Thoracic aorta (tissue), 2 donors: ENCODE data around the gene ATL2. TPM values are rescaled to one million over a fixed set of nuclear protein-coding genes. Genes with fewer than 3 reads are reported as not detected.
A peak's percentile ranks its signal among the peaks of the same experiment; 100 is the strongest.
"Not testable (repeated sequence)": the region's sequence is repeated elsewhere in the genome, so short reads cannot be mapped to it uniquely, and the experiment has no call there.

ENCODE experiments used
- ATAC-seq: fragments of 150-250 bp; one replicate; pipeline ENCODE4 v1.8.0; 2017; ENCODE audit warnings: low read depth; ENCODE audit not compliant: insufficient number of reproducible peaks, low FRiP score
- DNase-seq: peaks from one replicate; pipeline ENCODE4 v3.0.0-alpha.2; 2020; ENCODE audit warnings: low spot score
- H3K27ac ChIP-seq, 2 donors: fragments of 200-600 bp; sonication (generic); 1 replicate in 1 of 2; 2 replicates in 1 of 2; pipeline ENCODE4 v1.5.1; 2016; ENCODE audit warnings: mild to moderate bottlenecking in 2 of 2, moderate library complexity in 2 of 2
- H3K27me3 ChIP-seq: fragments of 200-600 bp; sonication (generic); replicated peaks from 2 replicates; pipeline ENCODE4 v1.6.0; 2016; ENCODE audit warnings: mild to moderate bottlenecking; ENCODE audit not compliant: insufficient read depth
- H3K36me3 ChIP-seq: fragments of 200-600 bp; sonication (generic); one replicate; pipeline ENCODE4 v1.5.1; 2016
- H3K4me1 ChIP-seq, 2 donors: fragments of 200-600 bp; sonication (generic); 1 replicate in 1 of 2; 2 replicates in 1 of 2; pipeline versions ENCODE4 v1.5.1 to v1.6.0; 2016; ENCODE audit warnings: low read depth in 2 of 2, mild to moderate bottlenecking in 1 of 2; ENCODE audit not compliant: control insufficient read depth in 1 of 2
- H3K4me3 ChIP-seq: fragments of 200-600 bp; sonication (generic); 2 replicates; pipeline ENCODE4 v1.5.1; 2016; ENCODE audit warnings: mild to moderate bottlenecking
- H3K9me3 ChIP-seq: fragments of 200-600 bp; sonication (generic); 2 replicates; pipeline ENCODE4 v1.5.1; 2016
- total RNA-seq, 2 donors: library from RNA; depleted of rRNA; stranded (reverse); fragments of >200 nt; gene quantifications; one replicate each; pipeline versions ENCODE4 v1.1.0 to v1.2.3, GENCODE V29; 2016
- TF ChIP-seq, protein P1 (sequence below): fragments of 200-600 bp; sonication (generic); IDR thresholded peaks from one replicate; pipeline ENCODE4 v1.5.1; 2019; ENCODE audit warnings: antibody characterized with exemption

ATL2 gene
- total RNA-seq, 2 donors from 2014 or later: 22.7 to 71.0 TPM

DNA sequence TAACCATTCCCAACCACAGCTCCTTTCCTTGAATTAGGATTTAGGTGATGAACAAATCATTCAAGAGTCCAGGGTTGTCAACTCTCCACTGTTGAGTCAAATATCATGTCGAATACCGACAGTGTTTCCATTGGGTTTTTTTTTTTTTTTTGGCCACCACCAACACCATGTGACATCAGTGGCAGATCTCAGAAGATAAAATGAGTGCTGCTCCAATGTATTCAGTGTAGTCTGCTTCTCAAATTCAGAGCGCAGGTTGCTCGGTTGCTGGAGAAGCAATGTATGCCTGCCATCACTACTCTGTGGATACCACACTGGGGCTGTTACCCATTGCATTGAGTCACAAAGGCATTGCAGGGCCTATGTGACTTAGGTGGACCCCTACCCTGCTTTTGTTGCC lies 10.8 kb upstream of the ATL2 start:
- Histone ChIP-seq H3K27me3 (no peaks in the 10 kb centered on the region), H3K36me3 (no peaks in the 10 kb centered on the region), H3K9me3 (no peaks in the 10 kb centered on the region), H3K4me1 (peaks cover 3 to 22% of the 10 kb centered on the region in 2 donors), H3K27ac (no peak overlapping the region), H3K4me3 (no peak overlapping the region)
- no peak for ATAC-seq
- TF ChIP-seq, protein P1, sequence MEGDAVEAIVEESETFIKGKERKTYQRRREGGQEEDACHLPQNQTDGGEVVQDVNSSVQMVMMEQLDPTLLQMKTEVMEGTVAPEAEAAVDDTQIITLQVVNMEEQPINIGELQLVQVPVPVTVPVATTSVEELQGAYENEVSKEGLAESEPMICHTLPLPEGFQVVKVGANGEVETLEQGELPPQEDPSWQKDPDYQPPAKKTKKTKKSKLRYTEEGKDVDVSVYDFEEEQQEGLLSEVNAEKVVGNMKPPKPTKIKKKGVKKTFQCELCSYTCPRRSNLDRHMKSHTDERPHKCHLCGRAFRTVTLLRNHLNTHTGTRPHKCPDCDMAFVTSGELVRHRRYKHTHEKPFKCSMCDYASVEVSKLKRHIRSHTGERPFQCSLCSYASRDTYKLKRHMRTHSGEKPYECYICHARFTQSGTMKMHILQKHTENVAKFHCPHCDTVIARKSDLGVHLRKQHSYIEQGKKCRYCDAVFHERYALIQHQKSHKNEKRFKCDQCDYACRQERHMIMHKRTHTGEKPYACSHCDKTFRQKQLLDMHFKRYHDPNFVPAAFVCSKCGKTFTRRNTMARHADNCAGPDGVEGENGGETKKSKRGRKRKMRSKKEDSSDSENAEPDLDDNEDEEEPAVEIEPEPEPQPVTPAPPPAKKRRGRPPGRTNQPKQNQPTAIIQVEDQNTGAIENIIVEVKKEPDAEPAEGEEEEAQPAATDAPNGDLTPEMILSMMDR: no peak
- DNase-seq: no peak

DNA sequence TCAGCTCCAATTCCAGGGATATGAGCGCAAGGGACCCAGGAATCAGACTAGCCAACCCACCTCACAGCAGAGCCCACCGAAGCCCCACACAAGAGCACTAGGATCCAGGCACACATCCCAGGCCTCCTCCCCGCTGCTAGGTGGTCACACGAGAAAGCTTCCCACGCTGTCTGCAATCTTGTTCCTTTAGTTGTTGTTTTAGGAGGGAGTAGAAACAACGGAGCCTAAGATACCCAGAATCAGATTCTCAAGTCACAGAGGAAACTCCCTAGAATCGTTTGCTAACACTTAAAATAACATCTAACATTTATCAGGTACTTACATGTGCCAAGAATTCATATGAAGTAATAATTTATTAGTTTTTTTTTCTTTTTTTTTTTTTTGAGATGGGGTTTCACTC lies 9.7 kb upstream of the ATL2 start:
- ATAC-seq: no peak
- Histone ChIP-seq H3K27me3 (no peaks in the 10 kb centered on the region), H3K9me3 (no peaks in the 10 kb centered on the region), H3K4me1 (peaks cover 3 to 22% of the 10 kb centered on the region in 2 donors), H3K36me3 (no peaks in the 10 kb centered on the region), H3K4me3 (no peak overlapping the region), H3K27ac (no peak overlapping the region)
- no peak for DNase-seq
- TF ChIP-seq, protein P1: no peak

DNA sequence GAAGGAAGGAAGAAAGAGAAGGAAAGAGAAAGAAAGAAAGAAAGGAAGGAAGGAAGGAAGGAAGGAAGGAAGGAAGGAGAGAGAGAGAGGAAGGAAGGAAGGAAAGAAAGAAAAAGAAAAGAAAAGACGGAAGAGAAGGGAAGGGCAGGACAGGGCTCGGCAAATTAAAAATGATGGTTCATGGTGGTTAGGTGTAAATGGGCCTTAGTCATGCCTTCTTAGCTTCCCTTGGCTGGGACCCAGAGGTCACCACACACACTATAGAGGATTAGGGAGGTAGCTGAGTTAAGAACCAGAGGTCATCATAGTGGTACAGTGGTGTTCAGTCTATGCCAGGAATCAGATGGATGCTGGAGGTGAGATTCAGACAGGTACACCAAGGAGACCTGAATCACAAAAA lies 9.3 kb upstream of the ATL2 start:
- DNase-seq: no peak
- Histone ChIP-seq H3K4me1 (peaks cover 3 to 22% of the 10 kb centered on the region in 2 donors), H3K4me3 (no peak overlapping the region), H3K27me3 (no peaks in the 10 kb centered on the region), H3K9me3 (no peaks in the 10 kb centered on the region), H3K36me3 (no peaks in the 10 kb centered on the region), H3K27ac (no peak overlapping the region)
- TF ChIP-seq, protein P1: no peak
- ATAC-seq: no peak

DNA sequence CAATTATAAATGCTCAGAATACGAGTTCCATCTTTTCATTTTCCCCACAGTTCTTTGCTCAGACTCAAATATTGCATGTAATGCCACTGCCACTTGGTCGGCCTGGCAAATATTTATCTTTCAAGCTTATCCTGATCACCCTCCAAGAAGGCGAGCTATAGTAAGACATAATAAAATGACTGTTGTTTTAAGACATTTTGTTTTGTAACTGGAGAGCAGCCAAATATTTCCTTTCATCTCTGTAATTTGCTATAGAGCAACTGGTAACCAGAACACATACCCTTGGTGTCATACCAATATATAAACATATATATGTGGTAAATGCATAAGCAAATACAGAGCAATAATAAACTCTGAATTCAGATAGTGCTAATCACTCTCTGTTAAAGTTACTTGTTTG lies 7.3 kb upstream of the ATL2 start:
- no peak for ATAC-seq
- DNase-seq: no peak
- no peak overlapping the region for H3K27ac ChIP-seq
- no peaks in the 10 kb centered on the region for H3K27me3 ChIP-seq
- peaks cover 3 to 22% of the 10 kb centered on the region in 2 donors for H3K4me1 ChIP-seq
- H3K36me3 ChIP-seq: no peaks in the 10 kb centered on the region
- no peak overlapping the region for H3K4me3 ChIP-seq
- no peaks in the 10 kb centered on the region for H3K9me3 ChIP-seq
- TF ChIP-seq, protein P1: no peak

DNA sequence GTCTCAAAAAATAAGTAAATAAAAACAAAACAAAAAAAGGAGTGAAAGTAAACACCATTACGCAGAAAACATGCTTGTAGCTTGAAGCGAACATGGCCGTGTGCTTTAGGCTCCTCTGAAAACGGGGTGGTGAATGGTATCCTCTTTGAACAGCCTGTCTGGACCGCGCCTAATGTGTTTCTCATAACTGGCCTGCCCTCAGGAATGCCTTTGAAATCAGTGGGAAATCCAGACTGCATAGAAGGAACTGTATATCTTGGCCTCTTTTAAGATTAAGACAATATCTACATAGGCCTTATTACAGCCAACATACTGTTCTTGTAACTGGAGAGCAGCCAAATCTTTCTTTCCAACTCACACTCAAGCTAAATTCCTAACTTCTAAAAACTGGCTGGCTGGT lies 6.7 kb upstream of the ATL2 start:
- not testable (repeated sequence) for ATAC-seq, DNase-seq, H3K27me3 ChIP-seq, H3K4me3 ChIP-seq, H3K9me3 ChIP-seq, H3K36me3 ChIP-seq
- peak overlapping the region in 1 of 2 donors; percentile 30 for H3K27ac ChIP-seq
- H3K4me1 ChIP-seq: peaks cover 3 to 22% of the 10 kb centered on the region in 2 donors
